ENCODE data around the gene C13orf46.

DNA sequence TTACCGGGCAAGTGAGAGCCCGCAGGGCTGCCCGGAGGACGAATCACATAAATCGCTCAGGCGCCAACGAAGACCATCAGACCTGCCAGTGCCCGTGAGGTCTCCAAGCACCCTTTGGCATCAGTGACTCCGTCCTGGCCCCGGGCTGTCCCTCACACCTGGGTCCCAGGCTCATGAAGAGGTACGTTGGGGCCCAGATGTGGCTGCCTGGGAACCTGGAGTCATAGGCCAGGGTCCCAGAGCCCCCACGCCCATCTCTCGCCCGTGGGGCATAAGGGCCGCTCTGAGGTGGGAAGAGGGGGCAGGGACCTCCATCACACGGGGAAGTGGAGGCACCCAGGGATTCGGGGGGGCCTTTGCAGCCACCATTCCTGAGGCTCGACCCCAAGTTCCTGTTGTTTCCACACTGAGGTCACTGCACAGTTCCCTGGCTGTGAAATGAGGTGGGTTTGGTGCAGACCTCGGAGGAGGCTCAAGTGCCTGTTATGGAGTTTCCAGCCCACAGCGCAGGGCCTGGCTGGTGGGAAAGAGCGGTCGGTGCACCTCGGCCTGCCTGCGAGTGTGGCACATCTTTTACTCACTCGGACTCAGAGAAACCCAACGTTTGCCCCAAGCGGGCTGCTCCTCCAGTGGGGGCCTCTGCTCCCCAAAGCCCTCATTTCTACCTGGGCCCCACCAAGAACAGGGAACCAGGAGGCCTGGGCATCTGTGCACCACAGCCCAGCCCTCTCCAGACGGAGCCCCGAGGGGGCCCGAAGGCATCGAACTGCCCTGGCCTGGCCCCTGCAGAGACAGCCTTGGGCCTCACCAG, 35.9 kb upstream of the C13orf46 start:
- TF ChIP-seq EZH2 (IDR thresholded peaks at IDR 0.05; ENCODE audit: insufficient read depth, poor library complexity, severe bottlenecking) (no peak), EZH2phosphoT487 (IDR thresholded peaks at IDR 0.05; ENCODE audit: insufficient read depth, low read depth) (no peak)
